GM12878 (cell line): ENCODE results near the gene ARPC1A. TPM values are rescaled to one million over a fixed set of nuclear protein-coding genes. Genes with fewer than 3 reads are reported as not detected.

Experiments used
- ATAC-seq: fragments of 200-7000 bp; cut with Tn5 transposase; 3 replicates; pipeline ENCODE4 v1.9.1; 2020; ENCODE audit warnings: mild to moderate bottlenecking, moderate library complexity
- BruUV-seq: library from RNA; stranded (reverse); fragments of 400-500 nt; replicated peaks from 2 replicates; lab custom pipeline; 2021; lab: Mats Ljungman, UMichigan
- CTCF ChIA-PET: fragments of 300-600 bp; sonication (Branson Sonifier 250); formaldehyde crosslinking; extraction: SDS; loops from one replicate; lab custom pipeline; 2021; ENCODE audit warnings: inconsistent platforms; lab: Yijun Ruan, JAX
- POLR2A ChIA-PET: fragments of 350-600 bp; formaldehyde crosslinking; extraction: SDS; loops from one replicate; lab custom pipeline; 2021; ENCODE audit warnings: inconsistent platforms; lab: Charles Lee
- RAD21 ChIA-PET: fragments of 300-600 bp; sonication (Branson Sonifier 250); formaldehyde crosslinking; loops from one replicate; lab custom pipeline; 2023; ENCODE audit warnings: antibody characterized with exemption; ENCODE audit not compliant: unreplicated experiment; lab: Charles Lee
- SMC1A ChIA-PET: fragments of 300-600 bp; sonication (Branson Sonifier 250); formaldehyde crosslinking; loops from one replicate; lab custom pipeline; 2023; ENCODE audit not compliant: unreplicated experiment, uncharacterized antibody; lab: Charles Lee
- DNase-seq: peaks from one replicate; pipeline ENCODE4 v3.0.0-alpha.2; 2011; ENCODE audit warnings: low read depth, low spot score
- FAIRE-seq: peaks from 3 replicates; lab custom pipeline; 2011; peaks lifted over from hg19 to GRCh38; lab: Jason Lieb, UNC
- H2AFZ ChIP-seq: 2 replicates; pipeline ENCODE4 v1.6.0; 2011; ENCODE audit warnings: low read depth, low read length, control low read depth; ENCODE audit not compliant: control insufficient read depth
- H3K27ac ChIP-seq: 2 replicates; pipeline ENCODE4 v1.5.1; 2011; ENCODE audit warnings: control low read depth; ENCODE audit not compliant: control insufficient read depth, insufficient read depth
- H3K27me3 ChIP-seq, 2 experiments: replicated peaks in 1 of 2; 2 replicates each; pipeline versions ENCODE4 v1.6.0 to v1.6.1; 2011; ENCODE audit warnings: low read length in 1 of 2; ENCODE audit not compliant: control insufficient read depth in 2 of 2, insufficient read depth in 2 of 2
- H3K36me3 ChIP-seq, 2 experiments: 2 replicates each; pipeline ENCODE4 v1.5.1; 2011; ENCODE audit warnings: low read length in 1 of 2; ENCODE audit not compliant: control insufficient read depth in 2 of 2, insufficient read depth in 2 of 2
- H3K4me1 ChIP-seq: 2 replicates; pipeline ENCODE4 v1.6.1; 2011; ENCODE audit warnings: mild to moderate bottlenecking, low read length, moderate library complexity, mixed read lengths; ENCODE audit not compliant: control insufficient read depth, insufficient read depth
- H3K4me2 ChIP-seq: 2 replicates; pipeline ENCODE4 v1.6.0; 2011; ENCODE audit warnings: control low read depth; ENCODE audit not compliant: control insufficient read depth, insufficient read depth
- H3K4me3 ChIP-seq: fragments of 200-600 bp; sonication (generic); 2 replicates; pipeline ENCODE4 v1.5.1; 2016
- H3K79me2 ChIP-seq: 2 replicates; pipeline ENCODE4 v1.6.0; 2011; ENCODE audit warnings: low read length; ENCODE audit not compliant: control insufficient read depth, insufficient read depth
- H3K9ac ChIP-seq: 2 replicates; pipeline ENCODE4 v1.8.0; 2011; ENCODE audit warnings: low read length, control low read depth, mixed read lengths; ENCODE audit not compliant: control insufficient read depth, insufficient read depth
- H3K9me3 ChIP-seq: replicated peaks from 3 replicates; pipeline ENCODE4 v1.5.1; 2011; ENCODE audit warnings: mild to moderate bottlenecking, low read length; ENCODE audit not compliant: control insufficient read depth, insufficient read depth
- H4K20me1 ChIP-seq: 2 replicates; pipeline ENCODE4 v1.6.0; 2011; ENCODE audit not compliant: control insufficient read depth, insufficient read depth
- ATF3 ChIP-seq: IDR thresholded peaks from 2 replicates; pipeline ENCODE4 v1.6.1; 2011; ENCODE audit warnings: low read depth, mild to moderate bottlenecking, low read length, moderate library complexity, borderline replicate concordance; ENCODE audit errors: extremely low read depth
- BCLAF1 ChIP-seq: fragments of 450-650 bp; IDR thresholded peaks from 2 replicates; pipeline ENCODE4 v1.6.1; 2017; ENCODE audit warnings: antibody characterized with exemption, mild to moderate bottlenecking, moderate library complexity
- CTCF ChIP-seq, 3 experiments: IDR thresholded peaks in 2 of 3; conservative IDR thresholded peaks in 1 of 3; 2 replicates each; pipeline ENCODE4 v1.5.1; 2011; ENCODE audit warnings: low read depth in 3 of 3, low read length in 3 of 3, mild to moderate bottlenecking in 3 of 3, control low read depth in 2 of 3, moderate library complexity in 2 of 3, inconsistent platforms in 1 of 3, mixed read lengths in 1 of 3; ENCODE audit not compliant: control insufficient read depth in 2 of 3, insufficient read depth in 1 of 3; ENCODE audit errors: extremely low read depth in 1 of 3
- PML ChIP-seq: IDR thresholded peaks from 2 replicates; pipeline ENCODE4 v1.6.1; 2012; ENCODE audit warnings: low read length, inconsistent platforms
- POU2F2 ChIP-seq: IDR thresholded peaks from 3 replicates; pipeline ENCODE4 v1.6.1; 2011; ENCODE audit warnings: low read depth, mild to moderate bottlenecking, low read length, borderline replicate concordance
- RAD21 ChIP-seq: IDR thresholded peaks from 2 replicates; pipeline ENCODE4 v1.6.1; 2011; ENCODE audit warnings: mild to moderate bottlenecking, low read depth, low read length, moderate library complexity; ENCODE audit not compliant: insufficient read depth
- SREBF2 ChIP-seq: IDR thresholded peaks from 2 replicates; pipeline ENCODE4 v1.6.1; 2012; ENCODE audit warnings: mild to moderate bottlenecking, low read length
- SUZ12 ChIP-seq: fragments of 200-600 bp; sonication (generic); IDR thresholded peaks from one replicate; pipeline ENCODE4 v1.6.1; 2018; ENCODE audit warnings: antibody characterized with exemption, mild to moderate bottlenecking; ENCODE audit not compliant: unreplicated experiment
- TARDBP ChIP-seq: IDR thresholded peaks from 2 replicates; pipeline ENCODE4 v1.6.1; 2016; ENCODE audit warnings: borderline replicate concordance
- TCF12 ChIP-seq: IDR thresholded peaks from 2 replicates; pipeline ENCODE4 v1.6.1; 2011; ENCODE audit warnings: low read depth, mild to moderate bottlenecking, low read length
- TCF7 ChIP-seq: IDR thresholded peaks from 2 replicates; pipeline ENCODE4 v1.6.1; 2014; ENCODE audit warnings: antibody characterized with exemption, borderline replicate concordance
- WGBS: methylation state at CpG from one replicate; pipeline ENCODE4 v1.1.6; 2016; ENCODE audit warnings: low lambda C conversion rate; ENCODE audit not compliant: insufficient replicate concordance, insufficient coverage; ENCODE audit errors: missing lambda C conversion rate; 5-methylcytosine and 5-hydroxymethylcytosine counted together
- in situ Hi-C: fragments of 300-500 bp; cut with MboI; formaldehyde crosslinking; loops from 9 replicates; pipeline ENCODE4 v1.14.3; 2018; ENCODE audit warnings: mixed read lengths
- intact Hi-C: fragments of 100-400 bp; cut with micrococcal nuclease; formaldehyde crosslinking; loops from one replicate; pipeline ENCODE4 v1.14.2; 2022; ENCODE audit not compliant: unreplicated experiment
- polyA plus RNA-seq, 11 experiments: library from polyadenylated mRNA; depleted of rRNA in 4 of 11; unstranded in 6 of 11; stranded (reverse) in 5 of 11; fragments of >200 nt; fragmentation: Nextera tagmentation in 4 of 11; fragmentation: Illumina TruSeq in 1 of 11; extraction: Ambion mirVana in 4 of 11; extraction: Trizol in 1 of 11; gene quantifications; 1 replicate in 1 of 11; 2 replicates in 10 of 11; pipeline versions ENCODE4 v1.2.1 to v1.2.3, GENCODE V29; 2011 to 2016; ENCODE audit warnings: inconsistent platforms in 2 of 11, missing spikeins in 2 of 11, low read depth in 1 of 11
- total RNA-seq, 4 experiments: library from RNA; depleted of rRNA in 3 of 4; stranded (reverse); fragments of >200 nt in 3 of 4; fragmentation: Illumina TruSeq in 1 of 4; extraction: Trizol in 1 of 4; gene quantifications; 2 replicates each; pipeline versions ENCODE4 v1.2.1 to v1.2.3, GENCODE V29; 2013 to 2021

Gene ARPC1A
- total and polyA plus RNA-seq, 10 of the 15 experiments (the other 5 are each of a cell fraction or from before 2014, with no cell fraction given): 42.3 to 152 (median 72.1) TPM

- no peak for TF ChIP-seq TCF7
- no peak for TF ChIP-seq TCF12
- no peak for TF ChIP-seq SUZ12
- TF ChIP-seq, all 136 proteins: peak for 0
Observed at GRCh38 chr7:99352247-99352646, 26.5 kb downstream of the ARPC1A start (continued).

- BruUV-seq: no TSS peak
Observed at GRCh38 chr7:99355098-99355497, 29.4 kb downstream of the ARPC1A start.

More at GRCh38 chr7:99355098-99355497, 29.4 kb downstream of the ARPC1A start:
- over 99% methylated on average over 6 of the region's 7 CpGs for WGBS
- ChIA-PET RAD21 (no interaction called here), SMC1A (no interaction called here), CTCF (no interaction called here), POLR2A (no interaction called here)
- no peak overlapping the region for H2AFZ ChIP-seq
- intact Hi-C loops: no loop called here
- H4K20me1 ChIP-seq: no peaks in the 10 kb centered on the region
- H3K4me2 ChIP-seq: no peak overlapping the region
- no peak for DNase-seq
- H3K4me1 ChIP-seq: no peaks in the 10 kb centered on the region
- in situ Hi-C loops: no loop called here
- no peak for FAIRE-seq
- TF ChIP-seq RAD21 (no peak), SREBF2 (no peak), PML (no peak), POU2F2 (no peak), TARDBP (no peak), BCLAF1 (no peak), CTCF (IDR thresholded peaks at IDR 0.05 in 2 of 3, conservative IDR thresholded peaks at IDR 0.05 in 1 of 3; ENCODE audit: control insufficient read depth in 2 of 3, extremely low read depth in 1 of 3, insufficient read depth in 1 of 3, low read depth in 3 of 3, low read length in 3 of 3) (no peak), ATF3 (no peak)
- no peak for ATAC-seq
- no peak overlapping the region for H3K4me3 ChIP-seq
- H3K27ac ChIP-seq: no peak overlapping the region
- no peaks in the 10 kb centered on the region for H3K9me3 ChIP-seq
- no peak overlapping the region for H3K9ac ChIP-seq
- H3K79me2 ChIP-seq: no peaks in the 10 kb centered on the region
- no peaks in the 10 kb centered on the region for H3K27me3 ChIP-seq
- peaks cover 25 to 29% of the 10 kb centered on the region in 2 experiments for H3K36me3 ChIP-seq
